Trophoblast cell (in vitro differentiated cells and primary cell): ENCODE data around the gene TPI1.

Experiments used
- DNase-seq, 2 donors: peaks; one replicate each; pipeline ENCODE4 v3.0.0-alpha.2; 2016
- H2AFZ ChIP-seq: 2 replicates; pipeline ENCODE4 v1.6.1; 2013; ENCODE audit warnings: low read length, moderate library complexity, mild to moderate bottlenecking; ENCODE audit not compliant: insufficient read depth, poor library complexity
- H2AK5ac ChIP-seq: 2 replicates; pipeline ENCODE4 v1.6.1; 2013; ENCODE audit warnings: mild to moderate bottlenecking, low read length
- H2BK120ac ChIP-seq: 2 replicates; pipeline ENCODE4 v1.6.1; 2013; ENCODE audit warnings: low read length, mild to moderate bottlenecking, moderate library complexity; ENCODE audit not compliant: insufficient read depth, poor library complexity
- H2BK12ac ChIP-seq: 2 replicates; pipeline ENCODE4 v1.6.1; 2013; ENCODE audit warnings: mild to moderate bottlenecking, low read length, moderate library complexity
- H2BK5ac ChIP-seq: 2 replicates; pipeline ENCODE4 v1.6.1; 2013; ENCODE audit warnings: low read length, low read depth, moderate library complexity, mild to moderate bottlenecking; ENCODE audit not compliant: poor library complexity
- H3K14ac ChIP-seq: 2 replicates; pipeline ENCODE4 v1.6.1; 2013; ENCODE audit warnings: mild to moderate bottlenecking, low read length
- H3K18ac ChIP-seq: 2 replicates; pipeline ENCODE4 v1.6.1; 2013; ENCODE audit warnings: mild to moderate bottlenecking, low read length
- H3K23ac ChIP-seq: 2 replicates; pipeline ENCODE4 v1.6.1; 2013; ENCODE audit warnings: low read length
- H3K27ac ChIP-seq: 2 replicates; pipeline ENCODE4 v1.5.1; 2013; ENCODE audit warnings: low read depth, mild to moderate bottlenecking, inconsistent platforms, low read length, moderate library complexity
- H3K27me3 ChIP-seq: 2 replicates; pipeline ENCODE4 v1.6.1; 2013; ENCODE audit warnings: inconsistent platforms, mild to moderate bottlenecking, low read length, moderate library complexity; ENCODE audit not compliant: insufficient read depth
- H3K36me3 ChIP-seq, 2 experiments: 1 replicate in 1 of 2; 2 replicates in 1 of 2; pipeline ENCODE4 v1.6.1; 2013; ENCODE audit warnings: low read length in 2 of 2, mild to moderate bottlenecking in 2 of 2, moderate library complexity in 1 of 2; ENCODE audit not compliant: insufficient read depth in 2 of 2, control insufficient read depth in 1 of 2
- H3K4ac ChIP-seq: 2 replicates; pipeline ENCODE4 v1.6.1; 2013; ENCODE audit warnings: low read depth, mild to moderate bottlenecking, low read length, moderate library complexity
- H3K4me1 ChIP-seq, 2 experiments: 1 replicate in 1 of 2; 2 replicates in 1 of 2; pipeline ENCODE4 v1.6.1; 2013; ENCODE audit warnings: low read length in 2 of 2, mild to moderate bottlenecking in 2 of 2, moderate library complexity in 1 of 2; ENCODE audit not compliant: insufficient read depth in 2 of 2, control insufficient read depth in 1 of 2
- H3K4me2 ChIP-seq: 2 replicates; pipeline ENCODE4 v1.6.1; 2013; ENCODE audit warnings: inconsistent platforms, mild to moderate bottlenecking, low read length, moderate library complexity
- H3K4me3 ChIP-seq: 2 replicates; pipeline ENCODE4 v1.5.1; 2013; ENCODE audit warnings: mild to moderate bottlenecking, low read depth, low read length, inconsistent platforms
- H3K79me1 ChIP-seq: one replicate; pipeline ENCODE4 v1.6.1; 2013; ENCODE audit warnings: low read length
- H3K79me2 ChIP-seq: 2 replicates; pipeline ENCODE4 v1.6.1; 2013; ENCODE audit warnings: low read length, mild to moderate bottlenecking; ENCODE audit not compliant: control insufficient read depth, insufficient read depth, poor library complexity
- H3K9ac ChIP-seq: 2 replicates; pipeline ENCODE4 v1.6.1; 2013; ENCODE audit warnings: mild to moderate bottlenecking, low read length
- H3K9me3 ChIP-seq: 2 replicates; pipeline ENCODE4 v1.6.1; 2013; ENCODE audit warnings: low read depth, mild to moderate bottlenecking, control low read depth, inconsistent platforms, low read length; ENCODE audit not compliant: insufficient read depth
- H4K12ac ChIP-seq: 2 replicates; pipeline ENCODE4 v1.6.1; 2013; ENCODE audit warnings: low read depth, mild to moderate bottlenecking, low read length, moderate library complexity
- H4K8ac ChIP-seq: 2 replicates; pipeline ENCODE4 v1.6.1; 2013; ENCODE audit warnings: low read depth, mild to moderate bottlenecking, low read length, moderate library complexity
- H4K91ac ChIP-seq: one replicate; pipeline ENCODE4 v1.6.1; 2013; ENCODE audit warnings: low read depth, mild to moderate bottlenecking, low read length, moderate library complexity
- WGBS: extraction: QIAGEN DNeasy Blood & Tissue Kit; methylation state at CpG from one replicate; pipeline ENCODE4 v1.1.7; 2013; ENCODE audit warnings: missing lambda C conversion rate; ENCODE audit not compliant: insufficient read length, insufficient coverage; ENCODE audit errors: extremely low coverage; 5-methylcytosine and 5-hydroxymethylcytosine counted together

The TPI1 gene

DNA sequence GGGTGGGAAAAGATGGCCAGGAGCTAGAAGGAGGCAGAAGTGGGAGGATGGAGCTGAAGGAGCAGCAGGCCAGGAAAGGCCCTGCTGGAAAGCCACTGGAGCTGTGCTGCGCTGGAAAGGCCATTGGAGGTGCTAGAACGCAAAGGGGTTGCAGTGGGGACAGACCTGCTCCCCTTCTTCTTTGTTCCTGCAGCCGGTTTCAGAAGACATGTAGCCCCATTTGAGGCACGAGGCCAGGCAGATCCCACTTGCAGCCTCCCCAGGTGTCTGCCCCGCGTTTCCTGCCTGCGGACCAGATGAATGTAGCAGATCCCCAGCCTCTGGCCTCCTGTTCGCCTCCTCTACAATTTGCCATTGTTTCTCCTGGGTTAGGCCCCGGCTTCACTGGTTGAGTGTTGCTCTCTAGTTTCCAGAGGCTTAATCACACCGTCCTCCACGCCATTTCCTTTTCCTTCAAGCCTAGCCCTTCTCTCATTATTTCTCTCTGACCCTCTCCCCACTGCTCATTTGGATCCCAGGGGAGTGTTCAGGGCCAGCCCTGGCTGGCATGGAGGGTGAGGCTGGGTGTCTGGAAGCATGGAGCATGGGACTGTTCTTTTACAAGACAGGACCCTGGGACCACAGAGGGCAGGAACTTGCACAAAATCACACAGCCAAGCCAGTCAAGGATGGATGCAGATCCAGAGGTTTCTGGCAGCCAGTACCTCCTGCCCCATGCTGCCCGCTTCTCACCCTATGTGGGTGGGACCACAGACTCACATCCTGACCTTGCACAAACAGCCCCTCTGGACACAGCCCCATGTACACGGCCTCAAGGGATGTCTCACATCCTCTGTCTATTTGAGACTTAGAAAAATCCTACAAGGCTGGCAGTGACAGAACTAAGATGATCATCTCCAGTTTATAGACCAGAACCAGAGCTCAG is 48.0 kb upstream of the TPI1 start:
- Histone ChIP-seq H2AK5ac (no peak overlapping the region), H4K91ac (no peak overlapping the region), H2BK120ac (no peak overlapping the region), H3K18ac (no peak overlapping the region), H3K9me3 (peaks cover 5% of the 10 kb centered on the region), H3K4ac (no peak overlapping the region), H3K23ac (no peak overlapping the region), H3K36me3 (no peaks in the 10 kb centered on the region), H3K79me2 (no peaks in the 10 kb centered on the region), H3K27me3 (no peaks in the 10 kb centered on the region), H2AFZ (no peak overlapping the region), H2BK5ac (no peak overlapping the region), H2BK12ac (no peak overlapping the region), H3K14ac (no peak overlapping the region), H4K12ac (no peak overlapping the region), H4K8ac (no peak overlapping the region), H3K4me3 (peak overlapping the region; percentile 11), H3K4me2 (no peak overlapping the region), H3K79me1 (peaks cover 5% of the 10 kb centered on the region), H3K9ac (no peak overlapping the region), H3K4me1 (peaks cover 12 to 21% of the 10 kb centered on the region in 2 experiments), H3K27ac (no peak overlapping the region)
- WGBS: no CpG with 5 or more reads among the region's 13 CpGs
- DNase-seq: no peak

- no CpG with 5 or more reads among the region's 5 CpGs for WGBS
- no peak for DNase-seq
- H3K79me1 ChIP-seq: peaks cover 5% of the 10 kb centered on the region
These were observed 47.2 kb upstream of the TPI1 start for GRCh38 chr12:6820166-6820565.

GRCh38 chr12:6821591-6822425 is 45.5 kb upstream of the TPI1 start, which contains the start of gene GPR162:
TSS of gene GPR162 (plus strand) at chr12:6821821. CDS start at chr12:6823899, 2,078 bp downstream.
- peaks cover 5% of the 10 kb centered on the region for H3K79me1 ChIP-seq
- no peak within 1 kb of the TSS for H3K27ac ChIP-seq
- H3K23ac ChIP-seq: no peak within 1 kb of the TSS
- no peak within 1 kb of the TSS for H3K9ac ChIP-seq
- peak within 1 kb of the TSS; percentile 60 for H3K4me2 ChIP-seq
- H3K4me3 ChIP-seq: peak within 1 kb of the TSS; percentile 19
- H2BK5ac ChIP-seq: no peak within 1 kb of the TSS
- no peaks in the 10 kb centered on the region for H3K27me3 ChIP-seq
- no peak within 1 kb of the TSS for H4K91ac ChIP-seq
- peak within 1 kb of the TSS; percentile 0 for H2AK5ac ChIP-seq
- H3K18ac ChIP-seq: peak within 1 kb of the TSS; percentile 35
- peaks cover 12 to 26% of the 10 kb centered on the region in 2 experiments for H3K4me1 ChIP-seq
- WGBS: no CpG with 5 or more reads among the region's 28 CpGs
- H4K8ac ChIP-seq: peak within 1 kb of the TSS; percentile 48
- no peak within 1 kb of the TSS for H3K4ac ChIP-seq
- no peak within 1 kb of the TSS for H2BK120ac ChIP-seq
- peaks cover 5% of the 10 kb centered on the region for H3K9me3 ChIP-seq
- H4K12ac ChIP-seq: no peak within 1 kb of the TSS
- no peaks in the 10 kb centered on the region for H3K36me3 ChIP-seq
- no peaks in the 10 kb centered on the region for H3K79me2 ChIP-seq
- H2BK12ac ChIP-seq: no peak within 1 kb of the TSS
- H2AFZ ChIP-seq: peak within 1 kb of the TSS; percentile 21
- no peak within 1 kb of the TSS for H3K14ac ChIP-seq
- no peak for DNase-seq

More at GRCh38 chr12:6820166-6820565, 47.2 kb upstream of the TPI1 start:
- Histone ChIP-seq H2BK5ac (no peak overlapping the region), H3K36me3 (no peaks in the 10 kb centered on the region), H4K12ac (no peak overlapping the region), H3K4me2 (no peak overlapping the region), H4K91ac (no peak overlapping the region), H4K8ac (no peak overlapping the region), H3K23ac (no peak overlapping the region), H3K9me3 (peaks cover 5% of the 10 kb centered on the region), H3K79me2 (no peaks in the 10 kb centered on the region), H3K4me3 (no peak overlapping the region), H3K4me1 (peaks cover 12 to 23% of the 10 kb centered on the region in 2 experiments), H3K27me3 (no peaks in the 10 kb centered on the region), H3K9ac (no peak overlapping the region), H3K27ac (no peak overlapping the region), H2AK5ac (no peak overlapping the region), H2BK120ac (no peak overlapping the region), H3K18ac (no peak overlapping the region), H3K14ac (no peak overlapping the region), H2AFZ (no peak overlapping the region), H2BK12ac (no peak overlapping the region), H3K4ac (no peak overlapping the region)

DNA sequence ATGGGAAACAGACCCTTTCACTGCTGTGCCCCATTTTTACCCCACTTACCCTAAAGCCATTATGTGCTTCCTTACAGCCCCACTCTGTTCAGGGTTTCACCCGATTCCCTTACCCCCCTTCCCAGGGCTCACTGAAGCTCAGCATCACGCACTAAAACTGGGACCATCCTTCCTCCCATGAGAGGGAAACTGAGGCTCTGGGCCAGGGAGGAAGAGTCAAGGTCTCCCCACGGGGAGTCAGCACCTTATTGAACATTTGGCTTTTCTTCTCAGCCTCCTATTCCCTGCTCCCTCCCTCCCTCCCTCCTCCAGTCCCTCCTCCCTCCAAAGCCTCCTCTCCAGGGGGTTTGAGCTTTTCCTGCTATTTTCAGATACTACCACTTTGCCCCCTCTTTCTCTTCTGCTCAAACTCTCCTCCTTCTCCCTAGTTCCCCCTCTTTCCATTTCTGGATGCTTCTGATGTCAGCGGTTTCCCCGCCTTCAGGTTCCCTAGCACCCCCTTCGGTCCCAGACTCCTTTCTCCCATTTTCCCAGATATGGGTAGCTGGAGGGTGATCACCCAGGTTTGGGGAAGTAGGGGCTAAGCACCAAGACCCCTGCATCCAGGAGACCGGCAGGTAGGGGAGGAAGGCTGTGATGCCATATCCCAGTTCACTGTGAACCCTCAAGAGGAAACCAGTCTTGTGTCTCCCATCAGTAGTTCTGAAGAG is 44.8 kb upstream of the TPI1 start:
- Histone ChIP-seq H3K27ac (no peak overlapping the region), H2AK5ac (no peak overlapping the region), H3K4me1 (peaks cover 12 to 30% of the 10 kb centered on the region in 2 experiments), H3K79me2 (no peaks in the 10 kb centered on the region), H2BK5ac (no peak overlapping the region), H3K9me3 (peaks cover 4% of the 10 kb centered on the region), H3K4me2 (no peak overlapping the region), H3K23ac (no peak overlapping the region), H3K79me1 (peaks cover 5% of the 10 kb centered on the region), H3K9ac (no peak overlapping the region), H3K18ac (no peak overlapping the region), H3K4ac (no peak overlapping the region), H2BK12ac (no peak overlapping the region), H3K36me3 (no peaks in the 10 kb centered on the region), H3K4me3 (no peak overlapping the region), H4K12ac (no peak overlapping the region), H2AFZ (no peak overlapping the region), H3K14ac (no peak overlapping the region), H3K27me3 (no peaks in the 10 kb centered on the region), H4K8ac (no peak overlapping the region), H4K91ac (no peak overlapping the region), H2BK120ac (no peak overlapping the region)
- no peak for DNase-seq
- no CpG with 5 or more reads among the region's 7 CpGs for WGBS
